H1 (cell line): ENCODE measurements around the gene LCP1. TPM values are rescaled to one million over a fixed set of nuclear protein-coding genes. Genes with fewer than 3 reads are reported as not detected.

ENCODE experiments used
- RFX5 ChIP-seq: IDR thresholded peaks from 2 replicates; pipeline ENCODE4 v1.6.1; 2011; ENCODE audit warnings: low read depth, low read length, improper control_type of control experiment, borderline replicate concordance
- SP4 ChIP-seq: IDR thresholded peaks from 2 replicates; pipeline ENCODE4 v1.6.1; 2012; ENCODE audit warnings: low read length, inconsistent platforms
- TAF7 ChIP-seq: optimal IDR thresholded peaks from 2 replicates; pipeline ENCODE3; 2011; ENCODE audit warnings: low read depth, mild to moderate bottlenecking, inconsistent platforms, low read length, moderate library complexity, borderline replicate concordance
- YY1 ChIP-seq: IDR thresholded peaks from 2 replicates; pipeline ENCODE4 v1.6.1; 2011; ENCODE audit warnings: low read depth, mild to moderate bottlenecking, low read length
- polyA plus RNA-seq, 7 experiments: library from polyadenylated mRNA; depleted of rRNA in 3 of 7; stranded (reverse) in 5 of 7; unstranded in 2 of 7; fragments of >200 nt in 5 of 7; fragments of 200-250 nt in 2 of 7; gene quantifications; 1 replicate in 5 of 7; 2 replicates in 1 of 7; 4 replicates in 1 of 7; pipeline versions ENCODE4 v1.2.1 to v1.2.3, GENCODE V29; 2011 to 2013; ENCODE audit warnings: missing spikeins in 2 of 7, mixed read lengths in 2 of 7
- total RNA-seq: library from RNA; stranded (reverse); fragmentation: NEBNext Ultra II Directional; extraction: Animal tissue kit (Norgen Biotek cat#: 25700); gene quantifications from 2 replicates; pipeline ENCODE4 v1.2.1, GENCODE V29; 2021

LCP1 gene
- total and polyA plus RNA-seq, 2 of the 8 experiments (the other 6 are each of a cell fraction or from before 2014, with no cell fraction given) = 0.65 to 4.3 TPM

DNA sequence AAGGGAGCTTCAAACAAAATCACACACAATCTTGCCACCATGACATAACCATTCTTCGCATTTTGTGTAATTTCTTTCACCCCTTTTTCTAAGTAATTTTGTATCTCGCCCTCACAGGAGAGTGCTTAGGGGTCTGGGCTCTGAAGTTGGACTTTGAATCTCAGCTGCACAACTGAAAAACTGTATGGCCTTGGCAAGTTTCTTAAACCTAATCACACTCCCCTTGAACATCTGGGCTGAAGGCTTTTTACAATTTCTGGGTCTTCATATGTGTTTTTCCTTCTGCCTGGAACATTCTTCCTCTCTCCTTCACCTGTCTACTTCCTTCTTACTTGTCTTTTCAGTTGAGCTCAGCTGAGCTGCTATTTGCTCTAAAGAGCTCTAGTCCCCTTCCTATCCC is 52.9 kb downstream of the LCP1 start (continued):
- TF ChIP-seq RFX5 (no peak), YY1 (no peak), SP4 (no peak), TAF7 (no peak)
